ENCODE measurements around the gene F3.

DNA sequence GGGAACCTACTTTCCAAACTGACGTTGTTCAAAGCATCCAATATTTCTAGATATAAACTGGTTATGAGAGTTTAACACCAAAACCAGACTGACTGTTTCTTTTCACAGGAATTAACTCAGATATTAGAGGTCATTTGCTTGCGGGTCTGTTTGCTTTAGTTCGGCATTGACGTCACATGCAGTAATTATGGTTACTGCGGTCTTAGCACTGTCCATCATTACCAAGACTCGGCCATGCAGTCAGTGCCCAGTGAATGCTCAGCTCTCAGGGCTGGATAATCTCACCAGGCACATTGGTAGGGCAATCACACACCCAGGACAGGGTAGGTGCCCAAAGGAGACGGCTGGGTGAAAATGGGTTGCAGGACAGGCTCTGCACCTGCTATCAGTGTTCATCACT, 9.9 kb upstream of the F3 start:
- TF ChIP-seq, protein P1, sequence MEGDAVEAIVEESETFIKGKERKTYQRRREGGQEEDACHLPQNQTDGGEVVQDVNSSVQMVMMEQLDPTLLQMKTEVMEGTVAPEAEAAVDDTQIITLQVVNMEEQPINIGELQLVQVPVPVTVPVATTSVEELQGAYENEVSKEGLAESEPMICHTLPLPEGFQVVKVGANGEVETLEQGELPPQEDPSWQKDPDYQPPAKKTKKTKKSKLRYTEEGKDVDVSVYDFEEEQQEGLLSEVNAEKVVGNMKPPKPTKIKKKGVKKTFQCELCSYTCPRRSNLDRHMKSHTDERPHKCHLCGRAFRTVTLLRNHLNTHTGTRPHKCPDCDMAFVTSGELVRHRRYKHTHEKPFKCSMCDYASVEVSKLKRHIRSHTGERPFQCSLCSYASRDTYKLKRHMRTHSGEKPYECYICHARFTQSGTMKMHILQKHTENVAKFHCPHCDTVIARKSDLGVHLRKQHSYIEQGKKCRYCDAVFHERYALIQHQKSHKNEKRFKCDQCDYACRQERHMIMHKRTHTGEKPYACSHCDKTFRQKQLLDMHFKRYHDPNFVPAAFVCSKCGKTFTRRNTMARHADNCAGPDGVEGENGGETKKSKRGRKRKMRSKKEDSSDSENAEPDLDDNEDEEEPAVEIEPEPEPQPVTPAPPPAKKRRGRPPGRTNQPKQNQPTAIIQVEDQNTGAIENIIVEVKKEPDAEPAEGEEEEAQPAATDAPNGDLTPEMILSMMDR (IDR thresholded peaks at IDR 0.05): no peak
- no peak for TF ChIP-seq EZH2 (IDR thresholded peaks at IDR 0.05)

Data from neural progenitor cell (in vitro differentiated cells).